GM21723 (cell line): ENCODE data around the gene TBCD.
A peak's percentile ranks its signal among the peaks of the same experiment; 100 is the strongest.

Experiments
- ATAC-seq: cut with Tn5 transposase; IDR thresholded peaks from one replicate; pipeline ENCODE4 v1.9.1; 2021; ENCODE audit warnings: mild to moderate bottlenecking, moderate library complexity; ENCODE audit not compliant: unreplicated experiment

Gene TBCD

GRCh38 chr17:82849076-82849945 is 97.4 kb downstream of the TBCD start:
- ATAC-seq = no peak

- ATAC-seq = no peak
Observed at GRCh38 chr17:82851381-82851780, 99.5 kb downstream of the TBCD start.

GRCh38 chr17:82854226-82854625 is 102.4 kb downstream of the TBCD start:
- ATAC-seq = no peak

- ATAC-seq = no peak
Observed at GRCh38 chr17:82856361-82856760, 104.5 kb downstream of the TBCD start.

- no peak for ATAC-seq
Observed at GRCh38 chr17:82858376-82859126, 106.7 kb downstream of the TBCD start.

- no peak for ATAC-seq
Observed at GRCh38 chr17:82859431-82860403, 107.9 kb downstream of the TBCD start.

GRCh38 chr17:82860606-82861392 is 108.9 kb downstream of the TBCD start:
- no peak for ATAC-seq

- no peak for ATAC-seq
Observed at GRCh38 chr17:82861393-82861775, 109.5 kb downstream of the TBCD start.

- ATAC-seq = no peak
Observed at GRCh38 chr17:82862191-82862590, 110.3 kb downstream of the TBCD start.

- no peak for ATAC-seq
Observed at GRCh38 chr17:82862737-82863382, 111.0 kb downstream of the TBCD start.

- no peak for ATAC-seq
Observed at GRCh38 chr17:82863383-82863940, 111.6 kb downstream of the TBCD start.

- peak; percentile 68 for ATAC-seq
Observed at GRCh38 chr17:82863941-82864712, 112.3 kb downstream of the TBCD start.

GRCh38 chr17:82864713-82865248 is 112.9 kb downstream of the TBCD start:
- ATAC-seq = no peak

- no peak for ATAC-seq
Observed at GRCh38 chr17:82865274-82865673, 113.4 kb downstream of the TBCD start.

- ATAC-seq = no peak
Observed at GRCh38 chr17:82865774-82866395, 114.0 kb downstream of the TBCD start.

- no peak for ATAC-seq
Observed at GRCh38 chr17:82866590-82867191, 114.8 kb downstream of the TBCD start.

- no peak for ATAC-seq
Observed at GRCh38 chr17:82867763-82868325, 116.0 kb downstream of the TBCD start.
